Activated effector memory CD4-positive, alpha-beta T cell treated with anti-CD3 and anti-CD28 coated beads, Interleukin-2, amount 50 U/mL, for 16 hours (primary cell): ENCODE data around the gene DBN1.
A peak's percentile ranks its signal among the peaks of the same experiment; 100 is the strongest.

Experiments used
- DNase-seq: peaks from one replicate; pipeline ENCODE4 v3.0.0-alpha.2; 2020

The DBN1 gene

DNA sequence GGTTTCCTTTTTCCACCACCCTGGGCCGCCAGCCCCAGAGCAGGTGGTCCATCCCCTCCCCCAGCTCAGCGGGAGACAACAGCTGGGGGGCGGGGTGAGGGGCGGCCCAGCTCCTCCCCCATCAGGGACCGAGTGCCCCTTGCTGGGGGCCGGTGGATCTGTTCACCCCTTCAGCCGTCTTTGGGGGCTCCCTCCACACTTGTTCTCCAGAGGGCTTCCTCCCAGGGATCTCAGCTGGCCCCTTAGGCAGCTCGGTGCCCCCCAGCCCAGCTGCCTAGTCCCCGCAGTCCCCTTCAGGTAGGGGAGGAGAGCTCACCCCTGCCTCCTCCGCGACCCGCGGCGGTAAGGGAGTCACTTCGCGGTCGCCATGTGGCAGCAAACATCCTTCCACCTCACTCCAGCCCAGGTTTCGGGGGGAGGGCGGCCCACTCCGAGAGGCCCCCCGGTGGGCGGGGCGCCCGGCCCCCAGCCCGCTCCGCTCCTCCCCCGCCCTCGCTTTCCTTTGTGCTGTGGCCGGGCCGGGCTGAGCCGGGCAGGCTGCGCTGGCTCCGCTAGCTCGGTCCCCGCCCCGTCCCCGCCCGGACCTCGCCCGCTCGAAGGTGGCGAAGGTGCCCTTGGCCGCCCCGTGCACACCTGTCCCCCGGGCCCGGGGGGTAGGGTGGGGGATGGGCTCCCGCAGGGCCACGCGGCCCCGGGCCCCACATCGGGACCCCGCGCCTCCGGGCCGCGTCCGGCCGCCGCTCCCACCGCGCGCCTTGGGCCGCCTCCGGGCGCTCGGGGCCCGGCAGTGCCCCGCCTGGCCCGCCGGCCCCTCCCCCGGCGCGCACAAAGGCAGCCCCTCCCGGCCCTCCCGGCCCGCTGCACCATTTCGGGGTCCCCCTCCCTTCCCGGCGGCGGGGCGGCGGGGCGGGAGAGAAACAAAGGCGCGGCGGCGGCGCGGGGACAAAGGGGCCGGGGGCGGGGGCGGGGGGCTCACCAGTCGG is 683 bp downstream of the DBN1 start:
- peak; percentile 77 for DNase-seq

DNA sequence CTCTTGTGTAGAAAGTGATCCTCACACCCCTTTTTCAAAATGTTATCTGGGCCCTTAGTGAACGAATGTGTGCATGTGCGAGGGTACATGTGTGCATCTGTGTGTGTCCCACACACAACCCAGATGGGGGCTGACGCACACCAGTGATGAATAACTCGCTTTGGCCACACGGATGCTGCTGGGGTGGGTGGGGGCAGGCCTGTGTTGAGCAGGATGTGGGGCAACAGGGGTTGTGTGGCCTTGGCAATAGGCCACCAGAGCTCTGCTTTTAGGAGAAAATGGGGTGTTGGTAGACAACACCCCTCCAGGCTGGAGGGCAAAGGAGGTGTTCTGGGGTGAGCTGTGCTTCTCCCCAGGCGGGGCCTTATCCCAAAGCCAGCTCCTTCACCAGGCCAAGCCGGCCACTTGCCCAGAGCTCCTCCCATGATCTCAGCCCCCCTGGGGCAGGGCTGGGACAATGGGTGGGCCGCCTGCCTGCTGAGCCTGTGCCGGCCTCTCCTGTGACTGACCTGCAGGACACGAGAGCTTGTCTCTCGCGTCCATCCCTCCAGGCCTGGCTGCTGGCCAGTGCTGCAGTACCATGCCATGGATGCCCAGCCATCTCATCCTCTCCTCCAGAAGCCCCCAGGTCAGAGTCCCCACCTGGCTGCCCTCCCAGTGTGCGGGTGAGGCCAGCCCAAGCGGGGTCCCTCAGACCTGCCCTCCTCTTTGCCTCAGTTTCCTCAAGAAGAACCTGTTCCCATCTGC is 1.7 kb downstream of the DBN1 start:
- DNase-seq, result no peak

DNA sequence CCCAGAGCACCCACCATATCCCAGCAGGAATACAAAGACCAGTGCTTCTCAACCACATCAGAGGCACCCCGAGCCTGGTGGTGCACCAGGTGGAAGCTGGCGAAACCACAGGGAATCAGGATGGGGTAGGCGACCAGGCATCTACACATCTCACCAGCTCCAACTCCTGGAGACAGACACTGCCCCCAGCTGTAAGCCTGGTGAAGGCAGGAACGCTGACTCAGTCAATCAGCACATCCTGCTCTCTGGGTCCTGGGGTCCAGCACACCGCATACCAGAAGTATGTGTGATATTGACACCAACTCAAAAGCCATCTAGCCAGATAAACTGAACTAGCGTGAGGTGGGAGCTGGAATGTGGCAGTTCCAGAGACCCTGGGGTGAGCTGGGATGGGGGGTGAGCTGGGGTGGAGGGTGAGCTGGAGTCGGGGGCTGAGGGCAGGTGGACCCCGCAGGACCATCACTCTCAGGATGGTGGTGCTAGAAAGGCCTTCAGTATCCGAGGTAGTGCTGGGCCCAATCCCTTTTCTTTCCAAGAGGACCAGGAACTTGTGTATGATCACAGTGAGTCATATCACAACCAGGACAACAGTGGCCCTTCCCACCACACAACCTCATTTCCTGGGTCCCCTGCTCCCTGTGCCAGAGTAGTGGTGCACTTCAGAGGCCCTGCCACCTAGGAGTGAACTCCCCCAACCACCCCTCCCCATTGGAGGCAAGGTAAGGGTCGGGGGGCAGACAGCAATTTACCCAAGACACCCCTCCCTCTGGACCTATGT is 2.5 kb downstream of the DBN1 start:
- DNase-seq, result no peak

DNA sequence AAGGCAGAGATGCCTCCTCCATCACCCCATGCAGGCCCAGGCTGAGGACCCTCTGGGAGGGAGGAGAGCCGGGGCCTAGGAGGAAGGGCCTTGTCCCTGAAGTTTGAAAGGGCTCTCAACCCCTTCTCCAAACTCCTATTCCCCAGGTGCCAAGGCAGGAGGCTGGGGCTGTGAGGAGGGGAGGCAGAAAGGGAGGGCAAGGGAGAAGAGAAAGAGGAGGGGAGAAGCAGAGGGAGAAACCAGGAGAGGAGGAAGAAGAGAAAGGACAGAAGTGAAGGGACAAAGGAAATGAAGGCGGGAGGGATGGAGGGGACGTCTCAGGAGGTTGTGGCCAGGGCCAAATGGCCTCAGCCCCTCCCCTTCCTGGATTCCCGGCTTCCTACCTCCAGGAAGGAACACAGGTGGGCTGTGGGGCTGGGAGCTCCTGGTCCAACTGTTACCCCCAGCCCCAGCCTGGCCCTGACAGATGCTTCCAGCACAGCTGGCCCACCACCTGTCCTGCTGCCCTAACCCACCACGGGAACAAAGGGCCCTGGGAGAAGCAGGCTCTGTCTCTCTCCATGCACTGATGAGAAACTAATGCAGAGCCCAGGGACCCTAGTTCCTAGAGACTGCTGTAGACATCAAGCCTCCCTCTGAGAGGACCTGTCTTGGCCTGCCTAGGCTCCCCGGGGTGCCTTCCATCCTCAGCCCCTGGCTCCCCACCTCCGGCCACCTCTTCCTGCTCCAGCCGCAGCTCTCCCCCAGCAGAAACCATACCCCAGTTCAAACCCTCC is 3.5 kb downstream of the DBN1 start:
- DNase-seq, result no peak

DNA sequence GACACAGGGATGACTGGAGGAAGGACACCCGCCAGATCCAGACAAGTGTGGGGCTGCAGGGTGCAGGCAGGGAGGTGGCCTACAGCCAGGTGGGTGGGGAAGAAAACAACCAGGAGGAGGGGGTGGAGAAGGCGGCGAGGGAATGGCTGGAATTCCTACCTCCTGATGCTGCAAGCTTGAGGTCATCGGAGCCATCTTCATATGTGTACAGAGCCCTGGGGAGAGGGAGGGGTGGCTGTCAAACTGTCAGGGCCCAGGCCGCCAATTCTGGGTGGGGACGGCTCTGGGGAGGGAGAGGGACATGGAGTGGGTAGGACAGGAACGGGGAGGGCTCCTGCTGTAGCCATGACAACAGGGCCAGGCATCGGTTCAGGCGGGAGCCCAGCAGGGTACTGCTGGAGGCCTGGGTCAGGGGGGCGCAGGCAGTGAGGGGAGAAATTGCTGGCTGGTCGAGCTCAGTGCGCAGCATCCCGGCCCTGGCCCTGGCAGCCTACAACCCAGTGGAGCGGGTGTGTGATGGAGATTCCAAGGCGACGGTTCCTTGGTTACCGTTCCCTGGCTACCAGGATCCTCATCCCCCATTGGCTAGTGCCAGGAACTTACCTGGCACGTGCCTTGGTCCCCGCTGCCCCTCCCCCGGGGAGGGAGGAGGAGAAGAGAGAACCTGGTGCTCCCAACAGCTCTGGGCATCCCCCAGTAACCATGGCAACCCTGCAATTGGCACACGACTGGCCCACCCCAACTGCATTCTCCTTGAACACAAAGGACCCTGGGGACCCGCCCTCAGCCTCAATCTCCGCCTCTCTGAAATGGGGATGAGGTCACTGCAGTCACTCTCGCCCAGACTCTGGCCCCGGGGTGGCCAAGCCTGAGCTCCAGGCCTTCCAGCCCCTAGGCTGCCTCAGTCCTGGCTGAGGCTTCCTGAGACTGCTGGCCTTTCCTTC is 4.5 kb downstream of the DBN1 start:
- DNase-seq, result no peak

DNA sequence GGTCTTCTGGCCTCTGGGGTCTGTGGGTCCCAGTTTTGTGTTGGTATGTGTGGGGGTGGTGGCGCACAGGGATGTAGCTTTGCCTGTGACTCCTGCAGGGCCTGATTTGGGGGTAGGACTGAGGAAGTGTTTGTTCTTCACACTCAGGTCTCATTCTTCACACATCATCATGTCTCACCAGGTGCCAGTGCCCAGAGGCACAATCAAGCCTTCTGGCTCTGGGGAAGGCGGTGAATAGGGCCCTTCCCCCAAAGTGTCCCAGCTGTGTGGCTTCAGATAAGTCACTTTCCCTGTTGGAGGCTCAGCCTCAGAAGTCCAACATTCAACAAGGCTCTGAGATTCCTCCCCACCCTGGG is 5.1 kb downstream of the DBN1 start:
- no peak for DNase-seq

DNA sequence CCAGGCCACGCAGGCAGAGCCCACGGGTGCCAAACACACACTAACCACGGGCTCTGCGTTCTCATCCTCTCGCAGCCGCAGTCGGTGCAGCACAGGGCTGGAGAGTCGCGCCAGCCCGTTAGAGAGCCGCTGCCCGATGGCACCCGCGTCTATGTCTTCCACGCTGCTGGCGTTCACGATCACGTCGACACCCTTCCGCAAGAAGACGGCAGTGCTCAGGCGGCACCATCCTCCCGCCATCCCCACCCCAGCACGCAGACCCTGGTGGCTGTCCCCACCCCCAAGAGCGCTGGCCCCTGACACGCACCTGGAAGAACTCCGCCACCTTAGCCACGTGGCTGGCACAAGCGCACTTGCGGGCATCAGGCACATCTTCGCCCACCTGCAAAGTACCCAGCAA is 6.0 kb downstream of the DBN1 start:
- DNase-seq, result no peak

DNA sequence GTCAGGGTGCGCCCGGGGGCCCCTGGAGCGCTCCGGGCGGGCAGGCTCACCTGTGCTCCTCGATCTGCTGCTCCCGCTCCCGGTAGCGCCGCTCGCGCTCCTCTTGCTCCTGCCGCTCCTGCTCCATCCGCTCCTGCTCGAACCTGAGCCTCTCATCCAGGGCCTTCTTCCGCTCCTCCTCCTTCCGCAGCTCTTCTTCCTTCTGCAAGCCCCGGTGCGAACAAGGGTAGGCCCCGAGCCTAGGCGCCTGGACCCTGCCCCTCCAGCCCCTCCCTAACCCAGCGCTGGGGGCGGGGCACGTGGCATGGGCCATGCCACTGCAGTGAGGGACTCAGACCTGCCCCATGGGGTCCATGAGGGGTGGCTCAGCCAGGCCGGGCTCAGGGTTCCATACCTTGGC is 6.6 kb downstream of the DBN1 start:
- no peak for DNase-seq

DNA sequence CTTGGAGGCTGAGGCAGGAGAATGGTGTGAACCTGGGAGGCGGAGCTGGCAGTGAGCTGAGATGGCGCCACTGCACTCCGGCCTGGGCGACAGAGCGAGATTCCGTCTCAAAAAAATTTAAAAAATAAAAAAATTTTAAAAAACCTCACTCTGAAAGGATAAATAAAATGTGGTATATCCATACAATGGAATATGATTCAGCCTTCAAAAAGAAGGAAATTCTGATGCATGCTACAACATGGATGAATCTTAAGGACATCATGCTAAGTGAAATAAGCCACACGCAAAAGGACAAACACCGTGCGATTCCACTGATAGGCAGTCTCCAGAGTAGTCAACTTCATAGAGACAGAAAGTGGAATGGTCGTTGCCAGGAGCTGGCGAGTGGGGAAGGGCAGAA is 8.4 kb downstream of the DBN1 start:
- DNase-seq, result no peak

DNA sequence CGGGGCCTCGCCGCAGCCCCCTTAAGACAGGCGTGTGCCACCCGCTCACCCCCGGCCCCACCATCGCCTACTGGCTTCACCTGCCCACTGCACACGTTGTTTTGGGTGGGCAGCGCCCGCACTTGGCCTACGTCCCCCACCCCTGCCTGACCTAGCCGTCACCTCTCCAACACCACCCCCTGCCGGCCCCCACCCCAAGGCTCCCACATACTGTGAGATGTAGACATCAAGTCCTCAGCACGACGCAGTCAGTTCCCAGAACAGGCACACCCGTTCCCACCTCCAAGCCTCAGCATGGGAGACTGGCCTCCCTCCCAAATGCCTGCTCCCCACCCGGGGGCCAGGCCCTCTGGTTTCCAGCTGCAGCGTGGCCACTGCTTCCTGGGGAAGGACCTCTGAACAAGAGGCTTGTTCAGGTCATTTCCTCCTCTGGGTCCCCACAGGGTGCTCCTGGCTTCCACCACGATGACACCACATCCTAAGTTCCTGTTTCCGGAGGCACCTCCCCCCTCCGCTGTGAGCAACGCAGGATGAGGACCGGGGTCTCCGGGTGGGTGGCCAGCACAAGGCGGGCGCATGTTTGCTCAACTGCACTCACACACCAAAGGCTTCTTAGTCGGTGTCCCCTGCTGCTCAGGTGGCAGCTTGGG is 11.3 kb downstream of the DBN1 start:
- no peak for DNase-seq

DNA sequence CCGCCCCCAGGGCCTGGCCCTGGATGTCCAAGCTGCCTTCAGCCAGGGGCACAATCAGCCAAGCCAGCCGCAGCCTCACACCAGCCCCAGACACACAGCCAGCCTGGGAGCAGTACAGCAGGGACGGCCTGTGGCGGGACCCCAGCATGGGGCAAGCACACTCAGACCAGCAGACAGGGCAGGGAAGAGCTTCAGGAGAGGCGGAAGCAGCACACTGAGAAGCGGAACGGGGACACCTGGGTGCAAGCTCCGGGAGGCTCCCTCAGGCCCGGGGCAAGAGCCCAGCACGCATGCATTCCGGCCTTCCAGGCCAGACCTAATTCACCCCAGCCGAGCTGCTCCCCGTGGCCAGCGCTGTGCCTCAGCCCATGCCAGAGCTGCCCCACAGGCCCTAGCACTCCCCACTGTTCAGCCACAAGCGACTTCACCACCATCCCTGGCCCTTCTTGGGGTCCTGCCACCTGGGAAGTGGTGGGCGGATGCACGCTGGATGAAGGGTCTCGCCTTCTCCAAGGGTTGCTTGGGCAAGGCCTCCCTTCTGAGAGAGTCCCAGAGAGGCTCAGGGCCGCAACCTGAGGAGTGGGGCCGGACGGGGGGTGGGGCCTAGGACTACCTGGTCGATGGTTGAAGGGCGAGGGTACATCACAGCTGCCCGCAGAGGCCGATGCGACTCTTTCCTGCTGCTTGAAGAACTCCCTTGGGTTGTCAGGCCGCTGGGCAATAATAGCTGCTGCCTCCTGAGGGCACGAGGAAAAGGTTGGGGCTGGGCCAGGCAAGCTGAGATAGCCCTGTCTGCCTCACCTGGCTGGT is 13.4 kb downstream of the DBN1 start:
- no peak for DNase-seq

DNA sequence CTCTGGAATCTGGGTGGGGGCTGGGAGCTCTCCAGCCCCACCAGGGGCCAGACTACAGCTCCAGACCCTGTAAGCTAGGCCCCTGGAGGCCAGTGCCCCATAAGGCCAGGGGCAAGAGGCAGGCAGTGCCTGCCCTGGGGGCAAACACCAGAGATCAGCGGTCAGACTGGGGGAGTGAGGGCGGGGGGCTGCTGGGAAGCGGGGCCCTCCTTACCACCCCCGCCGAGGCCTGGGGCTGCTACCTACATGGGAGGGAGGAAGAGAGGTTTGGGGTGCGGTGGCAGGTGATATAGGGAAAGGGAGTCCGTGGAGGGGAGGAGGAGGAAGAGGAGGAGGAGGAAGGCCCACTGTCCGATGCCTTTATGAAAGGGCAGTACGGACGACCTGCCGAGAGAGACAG is 14.1 kb downstream of the DBN1 start:
- DNase-seq, result no peak

DNA sequence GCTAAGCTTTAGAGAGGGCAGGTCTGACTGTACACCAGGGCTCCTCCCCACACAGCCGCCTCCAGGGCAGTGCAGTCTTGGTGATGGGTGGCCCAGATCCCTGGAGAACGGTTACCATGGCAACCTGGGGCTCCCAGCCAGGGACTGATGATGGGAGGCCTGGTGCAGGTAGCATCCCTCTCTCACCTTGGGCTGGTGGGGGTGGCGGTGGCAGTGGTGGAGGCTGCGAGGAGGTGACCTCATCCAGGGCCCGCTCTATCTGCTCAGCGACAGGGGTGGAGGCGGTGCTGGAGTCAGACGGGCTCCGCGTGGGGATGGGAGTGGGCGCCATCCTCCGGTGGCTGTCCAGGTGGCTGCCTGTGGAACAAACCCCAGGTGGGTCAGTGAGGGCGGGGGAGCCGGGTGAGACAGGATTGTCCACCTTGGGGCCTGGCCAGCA is 14.5 kb downstream of the DBN1 start:
- no peak for DNase-seq

DNA sequence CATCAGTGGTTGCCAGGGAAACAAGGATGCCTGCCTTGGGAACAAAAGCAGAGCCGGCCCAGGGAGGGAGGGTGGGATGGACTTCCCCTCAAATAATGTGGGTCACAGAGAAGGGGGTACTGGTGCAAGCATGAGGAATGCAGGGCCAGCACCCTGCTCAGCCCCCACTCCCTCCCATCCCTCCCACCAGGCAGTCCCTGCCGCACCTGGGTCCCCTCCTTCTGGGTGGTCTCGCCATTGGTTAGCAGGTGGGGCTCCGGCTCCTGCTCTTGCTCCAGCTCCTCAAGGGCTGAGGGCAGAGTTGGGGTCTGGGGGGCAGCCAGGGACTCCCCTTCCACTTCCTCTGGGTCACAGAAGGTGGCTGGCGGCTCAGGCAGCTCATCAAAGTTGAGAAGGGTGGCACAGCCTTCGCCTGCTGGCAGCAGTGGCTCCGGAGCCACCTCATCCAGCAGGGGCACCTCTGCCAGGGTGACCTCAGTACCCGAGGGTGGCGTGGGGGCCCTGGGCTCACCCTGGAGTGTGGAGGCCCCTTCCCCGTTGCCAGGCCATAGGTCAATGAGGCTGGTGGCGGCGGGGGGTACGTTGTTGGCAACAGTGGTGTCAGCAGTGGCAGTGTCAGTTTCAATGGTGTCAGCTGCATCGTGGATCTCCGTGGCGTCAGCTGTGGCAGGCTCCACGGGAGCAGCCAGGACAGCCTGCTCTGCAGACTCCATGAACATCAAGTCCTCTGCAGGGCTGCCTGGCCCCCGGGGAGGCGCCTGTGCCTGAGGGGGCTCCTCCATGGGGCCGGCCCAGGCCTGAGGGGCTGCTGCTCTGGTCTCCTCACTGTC is 15.4 kb downstream of the DBN1 start:
- no peak for DNase-seq

DNA sequence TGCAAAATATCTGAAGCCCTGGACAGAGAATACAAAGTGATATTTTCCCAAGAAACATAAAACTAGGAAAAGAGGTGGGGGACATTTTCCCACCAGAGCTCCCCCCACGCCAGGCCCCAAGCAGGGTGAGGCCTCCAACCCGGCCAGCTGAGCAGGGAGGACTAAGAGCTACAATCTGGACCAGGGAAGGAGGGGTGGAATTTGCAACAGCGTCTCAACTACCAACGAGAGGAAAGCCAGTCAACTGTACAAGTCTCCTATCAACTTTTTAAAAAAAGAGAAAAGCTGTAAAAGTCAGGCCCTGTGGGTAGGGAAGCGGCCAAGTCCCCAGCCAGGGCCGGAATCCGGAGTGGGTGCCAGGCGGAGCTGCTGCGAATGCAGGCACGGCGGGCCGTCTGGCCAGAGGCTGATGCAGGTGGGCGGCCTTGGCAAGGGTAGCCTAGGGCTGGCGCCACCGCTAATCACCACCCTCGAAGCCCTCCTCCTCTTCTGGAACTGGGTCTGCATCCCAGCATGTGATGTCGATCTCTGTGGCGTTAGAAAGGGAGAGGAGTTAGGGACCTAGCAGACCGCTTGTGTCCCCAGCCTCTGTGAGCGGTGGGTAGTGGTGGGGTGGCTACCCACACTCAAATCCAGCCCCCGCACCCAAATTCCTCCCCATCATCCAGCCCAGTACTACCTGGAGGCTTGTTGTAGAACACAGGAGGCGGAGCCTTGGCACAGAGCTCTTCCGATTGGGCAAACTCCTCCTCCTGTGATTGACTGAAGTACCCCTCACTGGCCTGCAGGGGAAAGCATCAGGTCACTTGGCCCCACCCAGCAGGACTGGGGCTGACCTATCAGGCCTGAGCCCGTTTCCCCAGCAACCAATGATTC is 16.2 kb downstream of the DBN1 start:
- peak; percentile 80 for DNase-seq

DNA sequence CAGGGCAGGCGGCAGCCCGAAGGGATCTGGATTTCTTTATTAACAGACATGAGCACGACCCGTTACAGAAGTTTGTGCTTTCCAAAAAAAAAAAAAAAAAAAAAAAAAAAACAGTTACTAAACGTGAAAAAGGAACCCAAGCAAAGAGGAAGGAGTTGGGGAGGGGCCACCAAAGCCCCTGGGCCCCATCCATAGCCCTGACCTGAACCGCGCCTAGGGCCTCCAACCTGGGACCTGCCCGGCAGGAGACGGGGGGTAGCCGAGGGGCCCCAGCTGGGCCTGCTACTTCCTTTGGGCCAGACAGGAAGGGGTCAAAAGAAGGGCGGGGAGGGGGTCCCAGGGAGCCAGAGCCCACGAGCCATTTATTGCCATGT is 16.9 kb downstream of the DBN1 start:
- no peak for DNase-seq

DNA sequence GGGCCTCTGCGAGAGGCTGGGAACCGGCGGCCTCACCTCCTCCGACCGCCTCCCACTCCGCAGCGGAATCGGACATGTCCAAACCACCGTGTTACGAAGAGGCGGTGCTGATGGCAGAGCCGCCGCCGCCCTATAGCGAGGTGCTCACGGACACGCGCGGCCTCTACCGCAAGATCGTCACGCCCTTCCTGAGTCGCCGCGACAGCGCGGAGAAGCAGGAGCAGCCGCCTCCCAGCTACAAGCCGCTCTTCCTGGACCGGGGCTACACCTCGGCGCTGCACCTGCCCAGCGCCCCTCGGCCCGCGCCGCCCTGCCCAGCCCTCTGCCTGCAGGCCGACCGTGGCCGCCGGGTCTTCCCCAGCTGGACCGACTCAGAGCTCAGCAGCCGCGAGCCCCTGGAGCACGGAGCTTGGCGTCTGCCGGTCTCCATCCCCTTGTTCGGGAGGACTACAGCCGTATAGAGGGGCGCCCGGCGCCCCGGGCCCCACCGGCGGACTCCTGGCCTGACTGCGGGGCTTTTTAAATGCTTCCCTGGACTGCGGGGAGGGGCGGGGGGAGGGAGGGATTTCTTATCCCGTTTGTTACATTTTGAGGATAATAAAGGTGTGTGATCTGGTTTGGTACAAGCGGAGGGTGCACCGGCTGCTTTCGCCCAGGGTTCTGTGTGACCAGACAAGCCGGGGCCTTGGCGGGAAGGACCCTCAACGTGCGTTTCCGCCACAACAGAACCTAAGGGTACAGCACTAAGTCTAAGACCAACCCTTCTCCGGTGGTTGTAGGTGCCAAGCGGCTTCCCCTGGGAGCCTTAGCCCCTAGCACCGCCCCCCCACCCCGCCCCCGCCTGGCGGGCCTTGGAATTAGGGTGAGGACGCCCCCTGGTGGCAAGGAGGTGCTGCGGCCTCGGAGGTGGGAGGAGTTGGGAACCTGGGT is 17.5 kb downstream of the DBN1 start:
- peak; percentile 98 for DNase-seq
